Measurements from ENCODE around the gene JPT2.

JPT2 gene

DNA sequence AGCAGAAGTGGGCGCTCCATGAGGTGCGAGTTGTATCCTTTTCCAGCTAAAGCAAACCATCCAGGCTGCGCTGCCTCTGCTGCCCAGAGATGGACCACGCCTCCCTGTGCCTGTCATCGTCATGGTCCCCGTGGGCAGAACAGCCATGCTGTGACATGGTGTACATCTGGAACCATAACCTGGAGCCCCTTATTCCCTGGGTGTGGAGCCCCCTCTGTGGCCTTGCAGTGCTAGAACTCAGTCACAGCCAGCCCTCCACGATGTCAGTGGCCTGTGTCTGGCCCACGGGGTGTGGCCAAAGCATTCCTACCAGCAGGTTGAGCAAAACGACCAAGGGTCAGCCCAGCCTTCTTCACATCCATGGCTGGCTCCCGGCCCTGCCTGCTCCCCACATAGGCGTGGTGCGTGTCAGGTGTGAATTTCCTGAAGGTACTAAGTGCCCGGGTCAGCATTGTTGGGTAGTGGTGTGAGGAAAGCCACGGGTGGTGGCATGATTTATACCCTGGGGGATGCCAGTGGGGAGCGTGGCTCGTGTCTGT lies 22.7 kb upstream of the JPT2 start:
- no peak overlapping the region for H3K27ac ChIP-seq (ENCODE audit: low read depth, low read length)
- no peaks in the 10 kb centered on the region for H3K36me3 ChIP-seq (ENCODE audit: low read length)

DNA sequence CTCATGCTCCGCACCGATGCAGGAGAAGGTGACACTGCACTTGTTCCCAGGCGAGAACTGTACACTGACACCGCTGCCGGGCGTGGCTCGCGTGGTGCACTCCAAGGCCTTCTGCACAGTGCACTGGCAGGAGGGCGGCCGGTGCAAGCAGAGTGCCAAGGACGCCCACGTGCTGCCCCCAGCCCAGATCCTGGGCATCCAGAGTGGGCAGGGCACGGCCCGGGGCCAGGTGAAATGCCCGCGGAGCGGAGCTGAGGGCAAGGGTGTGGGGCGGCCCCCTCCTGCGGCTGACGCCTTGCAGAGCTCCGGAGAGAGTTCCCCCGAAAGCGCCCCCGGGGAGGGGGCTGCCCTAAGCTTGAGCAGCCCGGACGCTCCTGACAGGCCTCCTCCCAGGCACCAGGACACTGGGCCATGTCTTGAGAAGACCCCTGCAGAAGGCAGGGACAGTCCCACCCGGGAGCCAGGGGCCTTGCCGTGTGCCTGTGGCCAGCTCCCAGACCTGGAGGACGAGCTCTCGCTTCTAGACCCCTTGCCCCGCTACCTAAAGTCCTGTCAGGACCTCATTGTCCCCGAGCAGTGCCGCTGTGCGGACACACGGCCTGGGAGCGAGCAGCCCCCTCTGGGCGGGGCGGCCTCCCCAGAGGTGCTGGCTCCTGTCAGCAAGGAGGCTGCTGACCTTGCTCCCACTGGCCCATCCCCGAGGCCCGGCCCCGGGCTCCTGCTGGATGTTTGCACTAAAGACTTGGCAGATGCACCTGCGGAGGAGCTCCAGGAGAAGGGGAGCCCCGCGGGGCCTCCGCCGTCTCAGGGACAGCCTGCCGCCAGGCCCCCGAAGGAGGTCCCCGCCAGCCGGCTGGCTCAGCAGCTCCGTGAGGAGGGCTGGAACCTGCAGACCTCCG lies 21.9 kb upstream of the JPT2 start:
- no peaks in the 10 kb centered on the region for H3K9me2 ChIP-seq (replicated peaks; ENCODE audit: insufficient read depth, low read length)
- H3K4me3 ChIP-seq (ENCODE audit: insufficient read depth, low read length, poor library complexity, severe bottlenecking) = no peak overlapping the region
- no peaks in the 10 kb centered on the region for H3K27me3 ChIP-seq (ENCODE audit: low read length)
- no peaks in the 10 kb centered on the region for H4K20me1 ChIP-seq (ENCODE audit: low read depth, low read length)
- TF ChIP-seq, protein P1, sequence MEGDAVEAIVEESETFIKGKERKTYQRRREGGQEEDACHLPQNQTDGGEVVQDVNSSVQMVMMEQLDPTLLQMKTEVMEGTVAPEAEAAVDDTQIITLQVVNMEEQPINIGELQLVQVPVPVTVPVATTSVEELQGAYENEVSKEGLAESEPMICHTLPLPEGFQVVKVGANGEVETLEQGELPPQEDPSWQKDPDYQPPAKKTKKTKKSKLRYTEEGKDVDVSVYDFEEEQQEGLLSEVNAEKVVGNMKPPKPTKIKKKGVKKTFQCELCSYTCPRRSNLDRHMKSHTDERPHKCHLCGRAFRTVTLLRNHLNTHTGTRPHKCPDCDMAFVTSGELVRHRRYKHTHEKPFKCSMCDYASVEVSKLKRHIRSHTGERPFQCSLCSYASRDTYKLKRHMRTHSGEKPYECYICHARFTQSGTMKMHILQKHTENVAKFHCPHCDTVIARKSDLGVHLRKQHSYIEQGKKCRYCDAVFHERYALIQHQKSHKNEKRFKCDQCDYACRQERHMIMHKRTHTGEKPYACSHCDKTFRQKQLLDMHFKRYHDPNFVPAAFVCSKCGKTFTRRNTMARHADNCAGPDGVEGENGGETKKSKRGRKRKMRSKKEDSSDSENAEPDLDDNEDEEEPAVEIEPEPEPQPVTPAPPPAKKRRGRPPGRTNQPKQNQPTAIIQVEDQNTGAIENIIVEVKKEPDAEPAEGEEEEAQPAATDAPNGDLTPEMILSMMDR (IDR thresholded peaks at IDR 0.05; ENCODE audit: insufficient read depth, low read length, poor library complexity, severe bottlenecking) = no peak
- no peak for TF ChIP-seq EZH2phosphoT487 (conservative IDR thresholded peaks at IDR 0.05; ENCODE audit: low read length)
- no peak overlapping the region for H3K9ac ChIP-seq (ENCODE audit: low read length)
- no peak overlapping the region for H2AFZ ChIP-seq (ENCODE audit: low read depth, low read length, severe bottlenecking)
- no peak overlapping the region for H3K27ac ChIP-seq (ENCODE audit: low read depth, low read length)
- no peaks in the 10 kb centered on the region for H3K79me2 ChIP-seq (ENCODE audit: insufficient read depth, low read length)
- H3K9me3 ChIP-seq (ENCODE audit: insufficient read depth, low read length) = no peaks in the 10 kb centered on the region
- no peaks in the 10 kb centered on the region for H3F3A ChIP-seq (ENCODE audit: insufficient read depth)
- no peak overlapping the region for H3K4me2 ChIP-seq (ENCODE audit: low read depth, low read length, poor library complexity, severe bottlenecking)
- no peaks in the 10 kb centered on the region for H3K36me3 ChIP-seq (ENCODE audit: low read length)

More for the DNA sequence above, 22.7 kb upstream of the JPT2 start:
- Histone ChIP-seq H3F3A (ENCODE audit: insufficient read depth) (no peaks in the 10 kb centered on the region), H3K4me2 (ENCODE audit: low read depth, low read length, poor library complexity, severe bottlenecking) (no peak overlapping the region), H4K20me1 (ENCODE audit: low read depth, low read length) (no peaks in the 10 kb centered on the region), H3K9me3 (ENCODE audit: insufficient read depth, low read length) (no peaks in the 10 kb centered on the region), H3K79me2 (ENCODE audit: insufficient read depth, low read length) (no peaks in the 10 kb centered on the region), H3K9me2 (replicated peaks; ENCODE audit: insufficient read depth, low read length) (no peaks in the 10 kb centered on the region), H3K27me3 (ENCODE audit: low read length) (no peaks in the 10 kb centered on the region), H3K9ac (ENCODE audit: low read length) (no peak overlapping the region), H2AFZ (ENCODE audit: low read depth, low read length, severe bottlenecking) (no peak overlapping the region), H3K4me3 (ENCODE audit: insufficient read depth, low read length, poor library complexity, severe bottlenecking) (no peak overlapping the region)
- TF ChIP-seq, protein P1 (IDR thresholded peaks at IDR 0.05; ENCODE audit: insufficient read depth, low read length, poor library complexity, severe bottlenecking) = no peak
- no peak for TF ChIP-seq EZH2phosphoT487 (conservative IDR thresholded peaks at IDR 0.05; ENCODE audit: low read length)

DNA sequence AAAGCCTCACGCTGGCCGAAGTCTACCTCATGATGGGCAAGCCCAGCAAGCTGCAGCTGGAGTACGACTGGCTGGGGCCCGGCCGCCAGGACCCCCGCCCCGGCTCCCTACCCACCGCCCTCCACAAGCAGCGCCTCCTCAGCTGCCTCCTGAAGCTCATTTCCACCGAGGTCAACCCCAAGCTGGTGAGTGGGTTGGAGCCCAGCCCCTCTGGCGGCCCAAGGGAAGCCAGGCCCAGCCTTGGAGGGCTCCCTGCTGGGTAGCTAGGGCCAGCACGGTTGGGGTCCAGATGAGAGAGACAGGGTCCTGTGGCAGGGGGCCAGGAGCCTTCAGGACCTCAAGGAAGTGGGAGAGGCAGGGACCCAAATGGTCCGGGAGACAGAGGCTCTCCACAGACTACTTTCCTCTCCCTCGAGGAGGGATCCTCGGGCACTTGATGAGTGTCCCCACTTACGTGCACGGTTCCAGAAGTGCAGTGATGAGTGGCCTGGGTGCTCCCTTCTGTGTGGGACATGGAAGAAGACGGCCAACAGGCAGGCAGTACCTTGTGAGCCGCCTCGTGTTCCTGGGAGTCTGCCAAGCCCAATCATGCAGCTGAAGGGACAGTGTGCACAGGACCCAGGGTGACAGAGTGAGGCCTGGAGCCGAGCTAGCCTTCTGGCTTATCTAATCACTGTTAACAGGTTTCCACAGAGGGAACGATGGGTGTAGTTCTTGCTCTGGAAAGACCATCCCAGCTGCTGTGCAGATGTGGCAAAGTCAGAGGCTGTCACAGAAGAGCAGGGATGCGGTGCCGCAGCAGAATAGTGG lies 21.1 kb upstream of the JPT2 start:
- Histone ChIP-seq H3K36me3 (ENCODE audit: low read length) (no peaks in the 10 kb centered on the region), H3K27ac (ENCODE audit: low read depth, low read length) (no peak overlapping the region), H4K20me1 (ENCODE audit: low read depth, low read length) (no peaks in the 10 kb centered on the region), H2AFZ (ENCODE audit: low read depth, low read length, severe bottlenecking) (no peak overlapping the region), H3K9me2 (replicated peaks; ENCODE audit: insufficient read depth, low read length) (no peaks in the 10 kb centered on the region), H3K27me3 (ENCODE audit: low read length) (no peaks in the 10 kb centered on the region), H3F3A (ENCODE audit: insufficient read depth) (no peaks in the 10 kb centered on the region), H3K9ac (ENCODE audit: low read length) (no peak overlapping the region), H3K9me3 (ENCODE audit: insufficient read depth, low read length) (no peaks in the 10 kb centered on the region), H3K79me2 (ENCODE audit: insufficient read depth, low read length) (no peaks in the 10 kb centered on the region), H3K4me3 (ENCODE audit: insufficient read depth, low read length, poor library complexity, severe bottlenecking) (no peak overlapping the region), H3K4me2 (ENCODE audit: low read depth, low read length, poor library complexity, severe bottlenecking) (no peak overlapping the region)
- TF ChIP-seq EZH2phosphoT487 (conservative IDR thresholded peaks at IDR 0.05; ENCODE audit: low read length) = no peak
- TF ChIP-seq, protein P1 (IDR thresholded peaks at IDR 0.05; ENCODE audit: insufficient read depth, low read length, poor library complexity, severe bottlenecking) = no peak

Measured in SU-DHL-6 (cell line).